Activated CD8-positive, alpha-beta memory T cell treated with anti-CD3 and anti-CD28 coated beads for 4 hours (primary cell): ENCODE data around the gene HIF1A.
A peak's percentile ranks its signal among the peaks of the same experiment; 100 is the strongest.
"Not testable (repeated sequence)": the region's sequence is repeated elsewhere in the genome, so short reads cannot be mapped to it uniquely, and the experiment has no call there.

ENCODE experiments used
- DNase-seq, 2 donors: peaks; one replicate each; pipeline ENCODE4 v3.0.0-alpha.2; 2020; ENCODE audit warnings: low read depth in 2 of 2

The HIF1A gene

DNA sequence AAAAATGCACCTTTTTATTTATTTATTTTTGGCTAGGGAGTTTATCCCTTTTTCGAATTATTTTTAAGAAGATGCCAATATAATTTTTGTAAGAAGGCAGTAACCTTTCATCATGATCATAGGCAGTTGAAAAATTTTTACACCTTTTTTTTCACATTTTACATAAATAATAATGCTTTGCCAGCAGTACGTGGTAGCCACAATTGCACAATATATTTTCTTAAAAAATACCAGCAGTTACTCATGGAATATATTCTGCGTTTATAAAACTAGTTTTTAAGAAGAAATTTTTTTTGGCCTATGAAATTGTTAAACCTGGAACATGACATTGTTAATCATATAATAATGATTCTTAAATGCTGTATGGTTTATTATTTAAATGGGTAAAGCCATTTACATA lies 52.0 kb downstream of the HIF1A start:
- DNase-seq: no peak

DNA sequence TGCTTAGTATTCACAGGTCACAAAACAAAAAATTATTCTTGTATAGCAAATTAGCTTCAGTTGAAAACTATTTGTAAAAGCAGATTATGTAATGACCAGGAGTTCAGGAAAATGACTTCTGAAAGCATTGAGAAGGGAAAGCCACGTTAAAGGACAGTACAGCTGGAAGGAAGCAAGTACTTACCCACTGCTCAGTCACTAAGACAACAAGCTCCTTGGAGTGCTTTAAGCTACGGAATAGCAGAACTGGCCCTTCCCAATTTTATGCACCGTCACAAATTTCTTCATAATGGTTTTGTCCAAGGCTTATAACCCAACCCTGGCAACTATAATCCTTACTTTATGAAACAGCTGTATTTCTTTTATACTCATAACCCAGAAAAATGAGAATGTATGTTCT lies 54.0 kb downstream of the HIF1A start:
- DNase-seq: no peak

DNA sequence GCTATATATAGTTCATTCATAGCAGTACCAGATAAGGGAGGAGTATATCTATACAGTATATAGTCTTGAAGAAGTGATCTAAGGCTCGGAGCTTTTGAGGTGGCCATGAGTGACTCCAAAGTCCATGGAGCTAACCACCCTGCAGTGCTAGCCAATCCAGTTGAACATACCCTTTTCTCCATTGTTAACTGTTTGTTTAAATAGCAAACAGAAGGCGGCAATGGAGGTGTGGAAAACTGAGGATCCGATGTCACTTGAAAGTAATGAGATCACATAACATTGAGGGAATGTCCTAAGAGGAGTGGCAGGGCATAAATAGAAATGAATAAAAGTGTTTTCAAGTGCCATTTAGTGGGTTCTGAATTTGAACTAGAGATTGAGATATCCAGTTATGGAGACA lies 54.6 kb downstream of the HIF1A start:
- no peak for DNase-seq

DNA sequence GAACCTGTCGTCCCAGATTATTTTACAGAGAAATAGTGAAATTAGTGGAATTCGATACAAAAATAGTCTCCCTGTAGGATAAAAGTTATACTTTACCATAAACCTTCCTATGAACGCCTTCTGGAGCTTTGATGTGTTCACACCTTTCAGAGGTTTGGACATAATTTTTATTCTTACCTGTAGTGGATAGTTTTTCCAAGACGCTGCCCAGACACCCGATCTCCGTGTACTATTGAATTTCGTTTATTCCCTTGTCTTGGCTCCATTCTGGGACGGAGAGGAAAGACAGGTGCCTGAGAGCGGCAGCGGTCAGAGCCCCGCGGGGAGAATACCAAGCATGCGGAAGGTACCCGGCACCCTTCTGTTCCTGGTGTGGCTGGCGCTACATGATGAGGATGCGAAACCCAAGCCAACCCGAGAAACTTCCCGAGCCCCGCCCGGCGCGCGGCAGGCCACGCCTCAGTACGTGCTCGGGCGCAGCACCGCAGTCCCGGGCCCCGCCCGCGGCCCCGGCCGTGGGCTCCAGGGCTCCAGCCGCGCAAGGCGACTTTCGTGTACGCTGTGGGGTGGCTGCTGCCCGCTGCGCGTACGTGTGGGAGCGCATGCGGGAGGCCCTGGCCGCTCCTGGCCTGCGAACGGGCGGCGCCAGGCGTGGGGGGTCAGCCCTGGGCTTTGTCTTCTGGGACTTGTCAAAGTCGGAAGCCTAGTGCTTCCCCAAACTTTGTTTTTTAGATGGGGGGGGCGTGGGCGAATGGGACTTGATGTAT lies 55.6 kb downstream of the HIF1A start:
- DNase-seq: peak; percentile 47 to 49

DNA sequence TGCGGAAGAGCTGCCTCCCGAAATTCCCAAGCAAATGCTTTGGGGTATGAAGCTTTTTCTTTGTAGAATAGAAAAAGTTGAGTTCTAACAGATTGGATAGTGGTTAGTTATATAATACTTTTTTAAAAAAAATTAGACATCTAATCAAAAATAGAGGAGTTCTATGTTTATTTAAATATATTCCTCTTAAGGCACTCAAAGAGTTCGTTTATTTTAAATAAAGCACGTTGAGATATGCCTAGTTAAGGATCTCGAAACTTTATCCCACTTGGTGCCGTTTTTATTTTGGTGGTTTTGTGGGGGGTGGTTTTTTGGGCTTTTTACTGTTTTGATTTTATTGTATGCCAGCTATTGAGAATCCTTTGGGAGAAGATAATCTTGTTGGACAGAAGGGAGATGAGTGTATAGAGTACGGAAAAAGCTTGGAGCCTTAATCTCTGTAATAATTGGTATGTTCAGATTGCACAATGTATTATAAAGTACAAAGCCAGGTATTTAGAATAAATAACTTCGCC lies 56.2 kb downstream of the HIF1A start:
- DNase-seq: no peak

DNA sequence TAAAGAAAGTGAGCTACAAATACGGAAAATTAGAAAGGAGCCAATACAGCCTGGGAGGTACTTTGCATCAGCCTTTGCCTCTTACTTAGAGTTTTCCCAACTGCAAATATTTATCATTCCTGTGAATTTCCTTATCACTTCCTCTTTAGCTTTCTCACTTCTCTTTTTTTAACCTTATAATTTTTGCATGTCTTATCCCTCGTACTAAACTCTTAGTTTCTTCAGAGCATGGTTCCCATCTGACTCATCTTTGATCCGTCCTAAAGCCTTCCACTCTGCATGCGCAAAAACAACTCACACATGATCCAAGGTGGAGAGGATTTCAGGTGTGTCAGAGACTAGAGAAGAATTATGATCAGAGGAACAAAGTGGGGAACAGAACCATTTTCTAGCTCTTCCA lies 57.3 kb downstream of the HIF1A start:
- DNase-seq: no peak

DNA sequence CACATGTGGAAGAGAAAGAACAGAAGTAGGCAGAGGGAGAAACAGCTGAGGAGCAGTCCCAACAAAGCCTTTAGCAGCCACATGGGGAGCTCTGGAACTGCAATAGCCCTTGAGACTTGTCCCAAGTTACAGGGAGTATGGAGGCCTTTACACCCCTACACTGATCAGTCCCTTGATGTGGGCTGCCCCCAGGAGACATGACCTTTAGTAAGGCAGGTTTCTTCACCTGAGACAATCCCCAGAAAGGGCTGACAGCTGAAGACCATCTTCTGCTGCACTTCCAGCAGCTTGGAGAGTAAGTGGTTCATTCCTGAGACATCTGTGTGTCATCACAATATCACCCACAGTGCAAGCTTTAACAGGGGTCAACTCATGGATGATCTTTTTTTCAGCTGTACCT lies 58.3 kb downstream of the HIF1A start:
- no peak for DNase-seq

DNA sequence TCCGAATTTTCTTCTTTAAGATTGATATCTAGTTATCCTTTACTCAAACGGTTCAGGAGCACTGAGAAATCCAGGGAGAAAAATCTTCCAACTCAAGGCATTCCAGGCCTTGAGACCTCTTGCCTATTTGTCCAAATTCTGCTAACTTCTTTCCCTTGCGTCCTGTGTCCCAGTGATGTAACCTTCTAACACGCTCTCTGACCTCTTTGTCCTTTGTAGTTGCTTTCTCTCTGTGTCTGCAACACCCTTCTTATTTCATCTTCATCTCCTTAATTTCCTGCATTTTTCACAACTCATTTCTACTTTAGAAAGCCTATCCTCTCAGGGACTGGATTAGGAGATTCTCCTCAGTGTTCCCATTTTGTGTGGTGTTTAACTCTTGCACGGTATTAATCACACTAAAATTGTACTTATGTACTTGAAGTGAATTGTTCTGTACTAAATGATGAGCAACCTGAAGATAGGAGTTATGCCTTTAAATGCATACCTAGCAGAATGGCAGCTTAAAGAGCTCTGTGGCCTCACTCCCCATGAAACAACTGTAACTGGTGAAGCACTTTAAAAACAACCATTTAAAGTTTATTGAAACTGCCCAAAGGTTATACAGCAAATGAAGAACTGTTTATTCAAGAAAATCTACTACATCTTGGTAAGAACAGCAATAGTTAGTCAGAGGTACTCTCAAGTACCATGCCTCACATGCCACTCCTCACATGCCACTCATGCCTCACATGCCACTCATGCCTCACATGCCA lies 59.5 kb downstream of the HIF1A start:
- DNase-seq: no peak

DNA sequence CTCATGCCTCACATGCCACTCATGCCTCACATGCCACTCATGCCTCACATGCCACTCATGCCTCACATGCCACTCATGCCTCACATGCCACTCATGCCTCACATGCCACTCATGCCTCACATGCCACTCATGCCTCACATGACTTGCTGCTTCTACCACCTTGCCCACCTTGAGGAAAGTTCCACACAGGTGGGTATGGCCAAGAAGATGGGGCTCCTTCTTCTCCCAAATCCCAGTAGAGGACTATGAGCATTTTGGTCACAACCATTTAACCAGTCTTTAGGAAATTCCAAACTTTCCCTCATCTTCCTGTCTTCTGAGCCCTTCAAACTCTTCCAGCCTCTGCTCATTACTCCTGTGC lies 60.0 kb downstream of the HIF1A start:
- not testable (repeated sequence) for DNase-seq

DNA sequence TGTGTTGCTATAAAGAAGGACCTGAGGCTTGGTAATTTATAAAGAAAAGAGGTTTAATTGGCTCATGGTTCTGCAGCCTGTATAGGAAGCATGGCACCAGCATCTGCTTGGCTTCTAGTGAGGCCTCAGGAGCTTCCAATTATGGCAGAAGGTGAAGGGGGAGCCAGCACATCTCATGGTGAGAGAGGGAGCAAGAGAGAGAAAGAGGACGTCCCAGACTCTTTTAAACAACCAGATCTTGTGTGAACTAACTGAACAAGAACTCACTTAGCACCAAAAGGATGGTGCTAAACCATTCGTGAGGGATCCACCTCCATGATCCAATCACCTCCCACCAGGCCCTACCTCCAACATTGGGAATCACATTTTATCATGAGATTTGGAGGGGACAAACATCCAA lies 60.8 kb downstream of the HIF1A start:
- no peak for DNase-seq

DNA sequence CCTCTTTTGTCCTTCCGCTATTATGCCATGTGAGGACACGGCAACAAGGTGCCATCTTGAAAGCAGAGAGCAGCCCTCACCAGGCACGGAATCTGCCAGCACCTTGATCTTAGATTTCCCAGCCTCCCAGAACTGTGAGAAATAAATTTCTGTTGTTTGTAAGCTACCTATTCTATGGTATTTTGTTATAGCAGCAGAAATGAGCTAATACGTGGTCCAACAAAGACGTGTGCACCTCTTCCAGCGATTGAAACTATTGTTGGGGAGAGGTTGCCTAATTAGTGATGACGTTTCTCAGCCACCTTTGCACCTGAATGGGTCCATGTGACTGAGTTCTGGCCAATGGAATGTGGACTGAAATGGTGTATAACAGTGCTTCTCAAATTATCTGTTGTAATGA lies 64.6 kb downstream of the HIF1A start:
- no peak for DNase-seq

DNA sequence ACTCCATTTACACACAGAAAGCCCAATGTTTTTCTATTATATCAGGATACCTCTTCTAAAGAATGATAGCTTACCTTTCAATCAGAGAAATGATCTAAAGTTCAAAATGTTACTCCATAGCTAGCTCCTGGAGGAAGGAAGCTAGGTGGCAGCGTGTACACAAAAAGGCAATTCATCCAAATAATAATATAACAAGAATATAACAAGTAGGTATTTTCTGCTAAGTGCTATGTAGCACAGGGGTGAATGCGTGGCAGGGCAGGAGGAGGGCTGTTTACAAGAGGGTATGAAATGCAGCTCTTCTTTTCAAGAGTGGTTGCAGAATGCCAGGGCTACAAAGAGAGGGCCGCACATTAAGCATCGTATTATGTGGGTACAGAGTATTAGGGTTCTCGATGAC lies 66.2 kb downstream of the HIF1A start:
- DNase-seq: no peak

DNA sequence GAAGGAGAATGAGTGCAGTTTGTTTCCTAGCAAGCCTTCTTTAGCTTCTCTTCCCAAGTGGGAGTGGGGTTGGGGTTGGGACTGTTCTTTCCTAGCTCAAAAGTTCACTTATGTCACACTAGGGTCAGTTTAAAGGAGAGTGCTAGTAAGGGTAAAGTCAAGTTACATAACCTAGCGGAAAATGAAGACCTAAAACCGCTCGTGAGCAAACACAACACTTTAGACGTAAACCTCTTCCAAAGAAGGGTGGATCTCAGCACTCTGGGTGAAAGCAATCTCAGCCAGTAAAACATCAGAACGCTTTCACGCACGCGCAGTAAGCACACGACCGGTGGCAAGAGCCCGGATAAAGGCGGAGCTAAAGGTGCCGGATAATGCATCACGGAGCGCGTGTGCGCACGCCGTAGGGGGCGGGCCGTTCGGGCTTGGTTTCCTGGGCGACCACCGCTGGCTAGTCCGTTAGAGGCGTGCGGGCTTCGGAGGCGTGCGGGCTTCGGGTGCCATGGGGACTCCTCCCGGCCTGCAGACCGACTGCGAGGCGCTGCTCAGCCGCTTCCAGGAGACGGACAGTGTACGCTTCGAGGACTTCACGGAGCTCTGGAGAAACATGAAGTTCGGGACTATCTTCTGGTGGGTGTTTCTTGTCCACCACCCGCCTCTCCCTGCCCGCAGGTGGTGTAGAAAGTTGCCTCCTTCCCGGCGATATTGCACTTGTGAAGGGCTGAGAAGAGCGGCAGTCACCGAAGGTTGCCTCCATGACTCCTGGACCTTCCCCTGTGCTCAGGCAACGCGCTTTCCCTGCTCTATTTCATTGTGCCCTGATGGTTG lies 66.9 kb downstream of the HIF1A start, which contains the start of gene SNAPC1:
Gene SNAPC1, plus strand, starts transcription at position 462 of the 828 bp plus-strand sequence. Its CDS starts 41 bp downstream, at position 503.
- peak; percentile 94 to 98 for DNase-seq

DNA sequence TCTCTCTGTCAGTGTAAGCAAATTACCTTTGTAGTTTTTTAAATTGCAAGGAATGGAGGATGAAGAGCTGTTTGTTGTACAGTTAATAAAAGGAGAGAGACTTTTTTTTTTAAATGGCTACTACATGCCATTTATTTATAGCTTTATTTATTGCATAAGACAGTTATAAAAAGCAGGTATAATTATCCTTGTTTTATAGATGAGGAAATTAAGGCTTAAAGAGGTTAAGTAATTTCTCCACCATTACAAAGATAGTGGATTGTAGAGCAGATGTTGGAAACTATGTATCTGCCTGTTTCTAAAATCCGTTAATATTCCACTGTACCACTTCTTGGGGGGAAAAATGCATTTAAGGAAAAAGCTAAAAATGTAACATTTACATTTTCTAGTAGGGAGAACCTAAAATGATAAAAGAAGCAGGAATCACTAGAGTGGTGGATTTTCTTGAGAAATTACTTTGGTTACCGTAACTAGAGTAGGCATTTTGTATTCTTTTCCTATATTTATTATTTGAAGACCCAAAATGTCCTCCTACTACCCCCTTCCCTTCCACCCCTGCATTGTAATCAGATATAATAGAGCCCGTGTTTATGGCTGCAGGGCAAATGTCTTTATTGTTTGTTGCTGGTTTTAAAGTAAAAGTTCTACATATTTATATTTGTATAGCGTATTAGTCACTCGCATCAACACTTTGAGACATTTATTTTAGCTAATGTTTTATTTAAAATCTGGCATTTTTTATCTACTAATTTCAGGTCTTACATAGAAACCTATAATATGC lies 69.2 kb downstream of the HIF1A start:
- DNase-seq: no peak

DNA sequence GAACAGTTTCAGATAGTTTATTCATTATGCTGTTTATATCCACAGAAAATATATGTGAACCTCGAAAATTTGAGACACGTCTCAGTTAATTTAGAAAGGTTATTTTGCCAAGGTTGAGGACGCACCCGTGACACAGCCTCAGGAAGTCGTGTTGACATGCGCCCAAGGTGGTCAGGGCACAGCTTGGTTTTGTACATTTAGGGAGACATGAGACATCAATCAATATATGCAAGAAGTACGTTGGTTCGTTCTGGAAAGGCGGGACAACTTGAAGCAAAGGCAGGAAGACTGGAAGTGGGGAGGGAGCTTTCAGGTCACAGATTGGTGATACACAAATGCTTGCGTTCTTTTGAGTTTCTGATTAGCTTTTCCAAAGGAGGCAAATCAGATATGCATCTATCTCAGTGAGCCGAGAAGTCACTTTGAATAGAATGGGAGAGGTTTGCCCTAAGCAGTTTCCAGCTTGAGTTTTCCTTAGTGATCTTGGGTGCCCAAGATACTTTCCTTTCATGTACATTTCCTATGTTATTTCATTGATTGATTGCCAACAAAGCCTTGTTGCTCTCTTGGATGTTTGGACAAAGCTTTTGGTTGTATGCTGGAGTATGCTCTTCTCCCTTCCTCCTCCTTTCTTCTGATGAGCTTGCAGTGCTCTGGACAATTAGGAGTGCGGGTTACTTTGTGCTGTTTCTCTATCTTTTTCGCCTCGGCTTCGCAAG lies 70.1 kb downstream of the HIF1A start:
- no peak for DNase-seq

DNA sequence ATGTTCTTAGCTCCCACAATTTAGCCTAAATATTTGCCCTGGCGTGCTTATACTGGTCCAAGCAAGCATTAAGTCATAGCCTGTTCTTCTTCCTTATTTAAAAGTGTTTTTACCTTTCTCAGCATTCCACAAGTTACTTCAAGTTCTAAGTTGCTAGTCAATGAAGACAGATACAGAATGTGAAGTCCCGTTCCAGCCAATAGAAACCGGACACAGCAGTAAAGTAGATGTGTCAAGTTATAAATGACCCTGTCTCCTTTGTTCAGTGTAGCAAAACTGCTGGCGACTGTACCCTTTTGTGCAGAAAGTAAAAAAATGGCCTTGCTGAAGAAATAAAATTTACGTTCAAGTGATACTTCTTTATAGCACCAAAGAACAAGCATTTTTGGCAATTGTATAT lies 70.8 kb downstream of the HIF1A start:
- DNase-seq: no peak

DNA sequence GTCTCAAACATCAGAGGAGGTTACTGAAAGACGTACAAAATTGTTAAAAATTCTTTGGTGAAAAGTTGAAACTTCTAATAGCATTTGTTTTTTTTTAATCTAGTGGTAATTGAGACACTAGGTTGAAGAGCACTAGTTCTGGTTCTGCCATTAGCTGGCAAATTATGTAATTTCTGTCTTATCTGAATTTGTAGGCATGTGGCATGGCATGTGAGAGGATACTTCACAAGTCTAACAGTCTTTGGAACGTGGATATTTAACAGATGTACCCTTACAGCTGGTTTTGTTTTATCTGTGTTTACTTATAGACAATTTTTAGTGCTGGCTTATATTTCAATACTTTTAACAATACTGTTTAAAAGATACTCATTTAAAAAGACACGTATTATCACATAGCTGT lies 72.9 kb downstream of the HIF1A start:
- DNase-seq: no peak

DNA sequence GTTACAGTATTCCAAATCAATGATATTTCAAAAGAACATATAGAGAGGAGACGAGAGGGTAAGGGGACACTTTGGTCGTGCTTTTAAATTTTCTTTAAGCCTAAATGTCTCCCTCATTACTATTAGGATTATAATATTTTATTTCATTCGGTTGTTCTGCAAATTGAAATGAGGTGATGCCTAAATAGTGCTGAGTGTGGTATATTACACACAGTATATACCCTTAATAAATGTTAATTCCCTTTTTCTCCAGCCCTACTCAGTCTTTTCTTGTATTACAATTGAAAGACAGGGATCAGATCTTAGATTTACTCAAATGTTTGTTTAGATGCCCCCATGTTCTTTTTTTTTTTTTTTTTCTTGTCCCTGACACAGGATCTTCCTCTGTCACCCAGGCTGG lies 74.6 kb downstream of the HIF1A start:
- no peak for DNase-seq

DNA sequence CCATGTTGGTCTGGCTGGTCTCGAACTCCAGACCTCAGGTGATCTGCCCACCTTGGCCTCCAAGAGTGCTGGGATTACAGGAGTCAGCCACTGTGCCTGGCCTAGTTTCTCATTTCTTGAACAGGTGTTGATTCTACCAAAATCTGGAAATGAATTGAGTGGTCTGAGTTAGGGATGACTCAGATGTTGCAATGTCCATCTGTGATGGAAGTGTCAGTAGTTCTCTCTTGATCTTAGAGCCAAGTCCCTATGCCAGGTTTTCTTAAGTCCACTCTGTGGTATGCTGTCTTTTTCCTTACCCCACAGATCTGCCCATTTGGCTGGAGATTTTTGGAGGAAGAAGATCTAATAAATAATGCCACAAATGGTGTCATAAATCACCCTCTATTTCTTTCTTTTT lies 79.5 kb downstream of the HIF1A start:
- no peak for DNase-seq

DNA sequence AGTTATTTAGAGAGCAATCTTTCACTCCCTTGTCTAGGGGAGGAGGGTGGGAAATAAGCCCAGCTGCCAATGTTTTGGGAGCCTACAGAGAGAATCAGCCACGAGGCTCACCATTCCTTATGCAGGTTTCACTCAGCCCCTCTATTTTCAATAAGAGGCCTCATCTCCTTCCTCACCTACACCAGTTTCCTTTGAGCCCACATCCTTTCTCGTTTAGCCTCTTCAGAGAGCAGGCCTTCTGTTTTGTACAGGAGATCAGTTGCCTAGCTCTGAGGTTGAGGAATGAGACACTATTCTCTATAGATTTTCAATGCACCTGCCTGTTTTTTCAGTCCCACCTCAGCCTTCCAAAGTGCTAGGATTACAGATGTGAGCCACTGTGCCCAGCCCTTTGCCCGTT lies 84.8 kb downstream of the HIF1A start:
- no peak for DNase-seq

DNA sequence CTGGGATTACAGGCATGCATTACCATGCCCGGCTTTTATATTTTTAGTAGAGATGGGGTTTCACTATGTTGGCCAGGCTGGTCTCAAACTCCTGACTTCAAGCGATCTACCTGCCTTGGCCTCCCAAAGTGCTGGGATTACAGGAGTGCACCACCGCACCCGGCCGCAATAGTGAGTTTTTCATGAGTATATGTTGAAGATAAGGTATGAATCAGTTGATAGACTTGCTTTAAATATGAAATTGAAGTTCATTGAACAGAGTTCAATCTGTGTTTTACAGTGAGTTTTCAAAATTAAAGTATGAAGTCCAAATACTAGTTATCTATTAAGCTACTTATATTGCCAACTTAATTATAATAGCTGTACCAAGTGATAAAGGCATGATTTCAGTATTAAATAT lies 102.0 kb downstream of the HIF1A start:
- DNase-seq: no peak
